Coronary artery (tissue), 2 donors: Measurements from ENCODE around the gene PIN1.

Experiments used
- DNase-seq: peaks from one replicate; pipeline ENCODE4 v3.0.0-alpha.2; 2017; ENCODE audit warnings: low spot score
- H3K27ac ChIP-seq, 2 donors: fragments of 200-600 bp; sonication (generic); one replicate each; pipeline ENCODE4 v1.5.1; 2016 to 2019
- H3K4me3 ChIP-seq: fragments of 200-600 bp; sonication (generic); 2 replicates; pipeline ENCODE4 v1.5.1; 2016; ENCODE audit warnings: mild to moderate bottlenecking, moderate library complexity
- TF ChIP-seq, protein P1 (sequence below): fragments of 200-600 bp; sonication (generic); IDR thresholded peaks from one replicate; pipeline ENCODE4 v1.5.1; 2019; ENCODE audit warnings: antibody characterized with exemption

Gene PIN1

DNA sequence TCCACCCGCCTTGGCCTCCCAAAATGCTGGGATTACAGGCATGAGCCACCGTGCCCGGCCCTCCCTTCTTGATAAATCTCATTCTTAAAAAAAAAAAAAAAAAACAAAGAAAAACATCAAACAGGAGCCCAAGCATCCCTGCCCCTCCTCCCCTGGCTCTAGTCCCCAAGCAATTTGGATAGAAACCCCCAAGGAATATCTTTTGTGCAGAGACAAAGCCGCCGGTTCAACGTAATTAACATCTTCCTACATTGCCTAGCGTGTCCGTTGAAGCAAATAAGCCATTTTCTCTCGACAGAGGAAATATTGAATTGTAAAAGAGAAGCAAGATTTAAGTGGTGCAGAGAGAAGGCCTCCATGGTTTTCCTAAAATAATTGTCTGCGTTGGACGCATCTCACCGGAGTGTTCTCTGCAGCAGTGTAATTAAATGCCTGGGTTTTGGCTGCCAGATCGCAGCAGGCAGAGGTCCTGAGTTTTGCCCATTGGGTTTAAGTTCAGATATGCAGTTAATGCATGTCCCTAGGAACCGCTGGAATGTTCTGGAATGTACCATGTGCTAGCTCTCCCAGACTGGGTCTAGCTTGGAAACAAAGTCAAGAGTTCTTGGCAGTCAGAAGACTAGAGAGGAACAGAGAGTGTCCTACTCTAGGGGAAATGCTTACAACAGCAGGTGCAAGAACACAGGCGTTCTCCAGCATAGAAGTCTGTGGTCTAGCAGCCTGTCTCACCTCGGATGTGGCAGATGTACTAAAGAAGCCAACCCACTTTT, 30.8 kb downstream of the PIN1 start:
- H3K27ac ChIP-seq: no peak overlapping the region
- TF ChIP-seq, protein P1, sequence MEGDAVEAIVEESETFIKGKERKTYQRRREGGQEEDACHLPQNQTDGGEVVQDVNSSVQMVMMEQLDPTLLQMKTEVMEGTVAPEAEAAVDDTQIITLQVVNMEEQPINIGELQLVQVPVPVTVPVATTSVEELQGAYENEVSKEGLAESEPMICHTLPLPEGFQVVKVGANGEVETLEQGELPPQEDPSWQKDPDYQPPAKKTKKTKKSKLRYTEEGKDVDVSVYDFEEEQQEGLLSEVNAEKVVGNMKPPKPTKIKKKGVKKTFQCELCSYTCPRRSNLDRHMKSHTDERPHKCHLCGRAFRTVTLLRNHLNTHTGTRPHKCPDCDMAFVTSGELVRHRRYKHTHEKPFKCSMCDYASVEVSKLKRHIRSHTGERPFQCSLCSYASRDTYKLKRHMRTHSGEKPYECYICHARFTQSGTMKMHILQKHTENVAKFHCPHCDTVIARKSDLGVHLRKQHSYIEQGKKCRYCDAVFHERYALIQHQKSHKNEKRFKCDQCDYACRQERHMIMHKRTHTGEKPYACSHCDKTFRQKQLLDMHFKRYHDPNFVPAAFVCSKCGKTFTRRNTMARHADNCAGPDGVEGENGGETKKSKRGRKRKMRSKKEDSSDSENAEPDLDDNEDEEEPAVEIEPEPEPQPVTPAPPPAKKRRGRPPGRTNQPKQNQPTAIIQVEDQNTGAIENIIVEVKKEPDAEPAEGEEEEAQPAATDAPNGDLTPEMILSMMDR: no peak
- DNase-seq: no peak
- no peak overlapping the region for H3K4me3 ChIP-seq

DNA sequence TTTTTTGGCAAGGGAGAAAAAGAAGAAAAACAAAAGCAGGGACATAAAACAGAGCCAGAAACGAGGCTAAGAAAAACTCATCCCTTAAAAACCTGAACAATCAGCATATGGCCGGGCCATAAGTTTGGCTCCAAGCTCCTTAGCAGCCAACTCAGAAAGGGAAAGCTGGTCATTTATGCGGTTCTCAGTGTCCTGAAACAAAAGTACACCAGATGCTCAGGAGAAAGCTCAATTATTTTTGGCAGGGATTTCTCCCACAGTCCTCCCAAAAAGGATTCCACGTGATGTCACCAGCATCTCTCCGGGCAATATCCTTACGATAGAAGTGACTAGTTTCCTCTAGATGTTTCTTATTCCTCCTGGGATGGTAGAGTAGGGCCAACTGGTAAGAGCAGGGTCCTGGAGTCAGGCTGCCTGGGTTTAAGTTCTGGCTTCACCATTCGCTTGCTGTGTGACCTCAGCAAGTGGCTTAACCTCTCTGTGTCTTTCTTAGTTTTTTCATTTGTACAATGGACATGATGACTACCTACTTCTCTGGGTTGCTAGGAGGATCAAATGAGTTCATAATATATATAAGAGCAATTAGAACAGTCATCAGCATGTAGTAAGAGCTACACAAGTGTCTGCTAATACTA, 34.0 kb downstream of the PIN1 start:
- H3K4me3 ChIP-seq: no peak overlapping the region
- no peak for DNase-seq
- TF ChIP-seq, protein P1: no peak
- no peak overlapping the region for H3K27ac ChIP-seq

DNA sequence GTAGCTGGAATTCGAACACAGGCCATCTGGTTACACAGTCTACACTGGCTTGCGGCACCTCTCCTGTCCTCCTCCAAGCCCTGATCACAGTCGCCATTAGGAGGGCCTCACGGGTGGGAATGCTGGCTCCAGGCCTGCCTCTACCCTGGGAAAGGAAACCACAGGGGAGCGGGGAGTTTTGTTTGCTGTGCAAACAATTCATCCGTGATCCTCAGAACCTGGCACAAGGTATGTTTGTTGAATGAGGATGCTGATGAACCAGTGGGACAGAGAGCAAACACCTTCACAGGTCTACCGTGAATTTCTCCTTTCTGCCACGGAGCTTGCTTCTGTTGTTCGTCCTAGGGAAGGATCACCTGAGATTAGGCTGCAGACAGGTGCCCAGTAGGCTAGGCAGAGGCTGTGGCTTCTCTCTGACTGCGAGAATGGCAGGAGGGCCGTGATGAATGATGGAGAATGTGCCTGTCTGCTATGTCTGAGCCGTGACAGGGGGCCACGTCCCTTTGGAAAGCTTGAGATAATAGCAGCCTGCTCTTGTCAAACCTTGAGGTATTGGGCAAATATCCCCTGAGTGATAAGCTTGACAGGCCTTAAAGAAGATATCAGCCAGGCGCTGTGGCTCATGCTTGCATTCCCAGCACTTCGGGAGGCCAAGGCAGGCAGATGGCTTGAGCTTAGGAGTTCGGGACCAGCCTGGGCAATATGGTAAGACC, 36.7 kb downstream of the PIN1 start:
- TF ChIP-seq, protein P1: no peak
- no peak for DNase-seq
- Histone ChIP-seq H3K27ac (no peak overlapping the region), H3K4me3 (no peak overlapping the region)

DNA sequence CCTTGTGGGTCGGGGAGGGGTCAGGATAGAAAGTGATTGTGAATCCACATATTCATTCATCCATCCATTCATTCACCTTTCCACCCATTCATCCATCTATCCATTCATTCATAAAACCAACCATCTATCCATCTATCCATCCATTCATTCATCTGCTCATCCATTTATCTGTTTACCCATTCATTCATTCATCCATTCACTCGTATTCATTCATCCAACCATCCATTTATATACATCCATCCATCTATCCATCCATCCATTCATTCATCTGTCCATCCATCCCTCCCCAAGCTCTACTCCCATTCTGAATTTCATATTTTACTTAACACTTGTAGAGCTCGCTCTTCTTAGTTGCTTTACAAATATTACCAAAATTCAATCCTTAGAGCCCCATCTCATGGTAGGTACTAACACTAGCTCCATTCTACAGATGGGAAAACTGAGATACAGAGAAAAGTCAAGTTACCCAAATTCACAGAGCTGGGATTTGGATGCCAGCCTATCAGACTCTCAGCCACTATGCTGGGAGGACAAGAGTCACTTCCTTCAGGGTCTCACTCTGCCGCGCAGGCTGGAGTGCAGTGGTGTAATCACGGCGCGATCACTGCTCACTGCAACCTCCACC, 37.6 kb downstream of the PIN1 start:
- no peak overlapping the region for H3K4me3 ChIP-seq
- no peak overlapping the region for H3K27ac ChIP-seq
- no peak for DNase-seq
- TF ChIP-seq, protein P1: no peak

DNA sequence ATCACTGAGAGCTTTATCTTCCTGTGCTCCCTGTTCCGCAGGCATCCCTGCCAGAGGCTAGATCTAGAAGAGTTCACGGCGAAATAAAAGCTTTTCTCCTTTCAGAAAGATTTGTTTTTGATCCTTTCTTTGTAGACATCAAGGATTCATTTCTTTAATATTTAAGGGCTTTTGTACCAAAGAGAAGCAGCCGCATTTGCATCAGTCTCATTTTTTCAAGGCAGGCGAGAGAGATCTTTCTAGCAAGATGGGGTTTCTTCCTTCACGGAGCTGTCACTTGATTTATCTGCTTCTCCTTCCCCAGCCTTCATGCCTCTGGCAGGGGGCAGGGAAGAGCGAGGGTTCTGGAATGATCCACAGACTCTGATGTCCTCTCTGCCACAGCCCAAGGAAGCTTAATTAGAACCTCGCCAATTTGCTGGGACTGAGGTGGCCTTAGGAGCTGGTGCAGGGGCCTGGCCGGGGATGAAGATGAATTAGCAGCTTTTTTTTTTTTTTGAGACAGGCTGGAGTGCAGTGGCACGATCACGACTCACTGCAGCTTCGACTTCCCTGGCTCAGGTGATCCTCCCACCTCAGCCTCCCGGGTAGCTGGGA, 40.0 kb downstream of the PIN1 start:
- Histone ChIP-seq H3K4me3 (no peak overlapping the region), H3K27ac (no peak overlapping the region)
- TF ChIP-seq, protein P1: no peak
- DNase-seq: no peak

DNA sequence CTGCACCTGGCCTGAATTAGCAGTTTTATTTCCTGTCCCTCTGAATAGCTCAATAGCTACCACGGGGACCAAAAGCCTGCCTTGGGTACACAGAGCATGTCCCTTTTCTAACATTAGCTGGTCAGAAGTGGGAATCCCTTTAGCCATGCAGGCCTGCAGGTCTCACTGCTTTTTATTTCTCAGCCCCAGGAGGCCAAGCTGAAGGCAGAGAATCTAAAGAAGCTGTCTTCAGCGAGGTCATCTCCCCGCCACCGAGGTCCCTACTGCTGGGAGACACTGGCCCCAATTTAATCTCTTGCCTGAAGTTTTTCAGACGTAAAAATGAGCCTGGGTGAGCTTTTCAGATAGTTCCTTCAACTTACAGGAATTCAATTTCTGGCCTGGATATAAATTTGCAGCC, 40.7 kb downstream of the PIN1 start:
- H3K27ac ChIP-seq: no peak overlapping the region
- DNase-seq: no peak
- H3K4me3 ChIP-seq: no peak overlapping the region
- TF ChIP-seq, protein P1: no peak
